SU-DHL-6 (cell line): ENCODE data around the gene RNF217.

Source experiments
- CTCF ChIP-seq: fragments of 200-600 bp; sonication (generic); IDR thresholded peaks from one replicate; pipeline ENCODE4 v1.5.1; 2017; ENCODE audit warnings: antibody characterized with exemption, mild to moderate bottlenecking, low read length, moderate library complexity; ENCODE audit not compliant: insufficient read depth, poor library complexity, severe bottlenecking
- EZH2phosphoT487 ChIP-seq: fragments of 200-600 bp; sonication (generic), shearing (Covaris generic); conservative IDR thresholded peaks from 2 replicates; pipeline ENCODE4 v1.6.1; 2018; ENCODE audit warnings: mild to moderate bottlenecking, antibody characterized with exemption, low read length, moderate library complexity, mixed read lengths

- TF ChIP-seq CTCF = no peak
- TF ChIP-seq EZH2phosphoT487 = no peak
Measured at GRCh38 chr6:124987999-124988591, 25.9 kb downstream of the RNF217 start.
